A549 (cell line): Measurements from ENCODE around the gene ENPP7.

Experiments
- CEBPB ChIP-seq, 2 experiments: fragments of >200 bp in 1 of 2; sonication (Bioruptor Twin) in 1 of 2; formaldehyde crosslinking in 1 of 2; IDR thresholded peaks; 2 replicates each; pipeline ENCODE4 v1.6.1; 2012 to 2016
- CTCF ChIP-seq: fragments of >200 bp; sonication (Bioruptor Twin); formaldehyde crosslinking; IDR thresholded peaks from 3 replicates; pipeline ENCODE4 v1.5.1; 2016
- EHMT2 ChIP-seq: fragments of 200-600 bp; sonication (generic); IDR thresholded peaks from 2 replicates; pipeline ENCODE4 v1.6.1; 2016; ENCODE audit warnings: antibody characterized with exemption, low read depth, mild to moderate bottlenecking, moderate library complexity
- JUN ChIP-seq, 2 experiments: fragments of >200 bp; sonication (Bioruptor Twin); formaldehyde crosslinking; IDR thresholded peaks; 2 replicates in 1 of 2; 3 replicates in 1 of 2; pipeline ENCODE4 v1.6.1; 2016 to 2017
- POLR2A ChIP-seq: IDR thresholded peaks from 2 replicates; pipeline ENCODE4 v1.6.1; 2012; ENCODE audit warnings: mild to moderate bottlenecking, low read length
- SREBF2 ChIP-seq: fragments of 450-650 bp; IDR thresholded peaks from 2 replicates; pipeline ENCODE4 v1.6.1; 2014; ENCODE audit warnings: mild to moderate bottlenecking, moderate library complexity
- ZSCAN20 ChIP-seq: fragments of 250-450 bp; sonication (Bioruptor Pico); IDR thresholded peaks from 2 replicates; pipeline ENCODE4 v1.8.0; 2022; ENCODE audit warnings: mild to moderate bottlenecking, moderate library complexity

- TF ChIP-seq ZSCAN20 (no peak), CTCF (no peak), CEBPB (IDR thresholded peaks at IDR 0.05) (no peak), SREBF2 (no peak), JUN (IDR thresholded peaks at IDR 0.05) (no peak), EHMT2 (no peak), POLR2A (no peak)
Observed at GRCh38 chr17:79754370-79754769, 23.6 kb downstream of the ENPP7 start.
